Common myeloid progenitor, CD34-positive (primary cell): ENCODE measurements around the gene CACNA2D3.

Source experiments
- CTCF ChIA-PET: fragments of 350-600 bp; sonication (Branson Sonifier 250); formaldehyde crosslinking; loops from one replicate; lab custom pipeline; 2021; ENCODE audit warnings: antibody characterized with exemption; lab: Charles Lee
- POLR2A ChIA-PET: fragments of 350-600 bp; sonication (Branson Sonifier 250); formaldehyde crosslinking; loops from one replicate; lab custom pipeline; 2021; ENCODE audit warnings: antibody characterized with exemption; lab: Charles Lee
- DNase-seq, 3 donors: peaks; one replicate each; pipeline versions ENCODE4 v3.0.0 to v3.0.0-alpha.2; 2013
- H3K27ac ChIP-seq, 2 experiments: 1 replicate in 1 of 2; 2 replicates in 1 of 2; pipeline ENCODE4 v1.7.0; 2013; ENCODE audit warnings: inconsistent platforms in 2 of 2, low read length in 2 of 2, mild to moderate bottlenecking in 2 of 2, low read depth in 1 of 2, moderate library complexity in 1 of 2; ENCODE audit not compliant: severe bottlenecking in 2 of 2, insufficient read depth in 1 of 2, poor library complexity in 1 of 2
- H3K27me3 ChIP-seq, 5 experiments: replicated peaks in 2 of 5; 1 replicate in 3 of 5; 2 replicates in 2 of 5; pipeline versions ENCODE4 v1.6.1 to v1.7.0; 2013; ENCODE audit warnings: low read length in 4 of 5, mild to moderate bottlenecking in 2 of 5, moderate library complexity in 2 of 5, inconsistent platforms in 1 of 5; ENCODE audit not compliant: insufficient read depth in 5 of 5, control insufficient read depth in 4 of 5
- H3K36me3 ChIP-seq, 4 experiments: 1 replicate in 2 of 4; 2 replicates in 2 of 4; pipeline versions ENCODE4 v1.6.1 to v1.7.0; 2013; ENCODE audit warnings: low read length in 3 of 4, control low read depth in 1 of 4, mild to moderate bottlenecking in 1 of 4; ENCODE audit not compliant: control insufficient read depth in 4 of 4, insufficient read depth in 4 of 4
- H3K4me1 ChIP-seq, 4 experiments: 1 replicate in 3 of 4; 2 replicates in 1 of 4; pipeline versions ENCODE4 v1.6.1 to v1.7.1; 2013; ENCODE audit warnings: low read length in 3 of 4, mild to moderate bottlenecking in 3 of 4, control low read depth in 1 of 4, inconsistent platforms in 1 of 4, moderate library complexity in 1 of 4; ENCODE audit not compliant: control insufficient read depth in 4 of 4, insufficient read depth in 4 of 4; ENCODE audit errors: control extremely low read depth in 1 of 4
- H3K4me3 ChIP-seq, 7 experiments: 1 replicate in 4 of 7; 2 replicates in 3 of 7; pipeline versions ENCODE4 v1.5.1 to v1.7.0; 2013; ENCODE audit warnings: mild to moderate bottlenecking in 7 of 7, low read length in 6 of 7, moderate library complexity in 6 of 7, inconsistent platforms in 2 of 7, low read depth in 2 of 7, control low read depth in 1 of 7; ENCODE audit not compliant: insufficient read depth in 4 of 7, control insufficient read depth in 1 of 7; ENCODE audit errors: extremely low read depth in 1 of 7
- H3K9me3 ChIP-seq, 5 experiments: 1 replicate in 4 of 5; 2 replicates in 1 of 5; pipeline versions ENCODE4 v1.6.1 to v1.7.1; 2013; ENCODE audit warnings: low read length in 4 of 5, mild to moderate bottlenecking in 2 of 5, inconsistent platforms in 1 of 5, low read depth in 1 of 5, moderate library complexity in 1 of 5; ENCODE audit not compliant: control insufficient read depth in 4 of 5, insufficient read depth in 2 of 5; ENCODE audit errors: control extremely low read depth in 1 of 5
- WGBS: methylation state at CpG from one replicate; pipeline ENCODE4 v1.1.5; 2013; ENCODE audit not compliant: insufficient coverage; 5-methylcytosine and 5-hydroxymethylcytosine counted together

CACNA2D3 gene

DNA sequence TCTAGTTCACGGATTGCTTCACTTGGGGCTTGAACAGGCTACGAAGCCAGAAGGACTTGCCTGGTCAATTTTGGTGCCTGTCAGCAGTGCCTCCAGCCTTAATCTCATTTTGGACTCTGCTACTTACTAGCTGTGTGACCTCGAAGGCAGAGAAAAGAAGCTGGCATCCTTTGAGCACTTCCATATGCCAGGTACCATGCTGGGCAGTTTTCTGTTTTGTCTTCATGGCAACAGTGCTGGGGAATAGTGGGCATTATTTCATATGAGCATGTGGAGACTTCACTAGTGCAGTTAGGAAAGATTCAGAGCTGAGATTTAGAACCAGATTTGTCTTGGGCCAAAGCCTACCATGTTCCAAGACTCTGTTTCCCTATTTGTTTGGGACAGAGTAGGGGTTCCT is 713.3 kb downstream of the CACNA2D3 start:
- Histone ChIP-seq H3K27ac (no peak overlapping the region), H3K27me3 (peaks cover 0 to 3% (median 0%) of the 10 kb centered on the region in 5 experiments), H3K36me3 (no peaks in the 10 kb centered on the region), H3K4me1 (no peaks in the 10 kb centered on the region), H3K9me3 (peaks cover 0 to under 1% (median 0%) of the 10 kb centered on the region in 5 experiments), H3K4me3 (no peak overlapping the region)
- DNase-seq: no peak
- 92% methylated on average over 3 of the region's 3 CpGs for WGBS
- ChIA-PET CTCF (no interaction called here), POLR2A (no interaction called here)

GRCh38 chr3:54836871-54837270 is 714.5 kb downstream of the CACNA2D3 start:
- Histone ChIP-seq H3K27ac (no peak overlapping the region), H3K9me3 (no peaks in the 10 kb centered on the region), H3K36me3 (no peaks in the 10 kb centered on the region), H3K4me1 (no peaks in the 10 kb centered on the region), H3K27me3 (peaks cover 0 to 3% (median 0%) of the 10 kb centered on the region in 5 experiments), H3K4me3 (no peak overlapping the region)
- POLR2A ChIA-PET: no interaction called here
- CTCF ChIA-PET: interaction anchor here (1.0 kb wide), 1 partner anchor 18 kb away, joined by 3 read pairs; no protein-coding TSS in a partner anchor
- DNase-seq: no peak
- WGBS: 82% methylated on average over 8 of the region's 8 CpGs

DNA sequence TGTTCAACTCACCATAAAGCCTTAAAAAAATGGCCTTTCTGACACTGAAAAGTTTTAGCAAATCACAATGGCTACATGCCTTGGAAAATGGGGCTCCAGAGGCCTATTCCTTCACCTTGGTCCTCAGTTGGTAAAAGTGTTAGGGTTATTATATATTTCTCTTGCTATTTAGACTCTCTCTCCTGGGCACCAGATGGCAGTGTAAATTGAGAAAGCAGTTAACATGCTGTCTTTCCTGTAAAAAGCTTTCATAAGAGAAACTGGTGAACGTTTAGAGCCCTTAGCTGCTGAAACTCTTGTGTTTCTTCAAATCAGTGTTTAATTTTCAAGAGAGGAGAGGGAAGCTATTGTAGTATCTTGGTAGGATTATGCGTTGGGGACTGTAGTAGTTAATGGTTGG is 715.6 kb downstream of the CACNA2D3 start:
- no peaks in the 10 kb centered on the region for H3K9me3 ChIP-seq
- ChIA-PET CTCF (no interaction called here), POLR2A (no interaction called here)

GRCh38 chr3:54841471-54841870 is 719.1 kb downstream of the CACNA2D3 start:
- POLR2A ChIA-PET: interaction anchor here (0.5 kb wide), 1 partner anchor 1496 kb away, joined by 4 read pairs; no protein-coding TSS in a partner anchor
- 89% methylated on average over 3 of the region's 4 CpGs for WGBS
- H3K4me1 ChIP-seq: no peaks in the 10 kb centered on the region
- H3K9me3 ChIP-seq: no peaks in the 10 kb centered on the region
- DNase-seq: no peak
- H3K27ac ChIP-seq: no peak overlapping the region
- H3K36me3 ChIP-seq: no peaks in the 10 kb centered on the region
- peaks cover 0 to 9% (median 4%) of the 10 kb centered on the region in 5 experiments for H3K27me3 ChIP-seq
- CTCF ChIA-PET: interaction anchor here (1.2 to 1.5 kb wide), 3 partner anchors 9 to 12 kb away, joined by 3 to 6 read pairs (median 4); no protein-coding TSS in a partner anchor
- H3K4me3 ChIP-seq: no peak overlapping the region

More for the DNA sequence above, 715.6 kb downstream of the CACNA2D3 start:
- Histone ChIP-seq H3K4me3 (no peak overlapping the region), H3K4me1 (no peaks in the 10 kb centered on the region), H3K36me3 (no peaks in the 10 kb centered on the region), H3K27me3 (peaks cover 0 to 3% (median 0%) of the 10 kb centered on the region in 5 experiments), H3K27ac (no peak overlapping the region)
- 67% methylated on average over 2 of the region's 2 CpGs for WGBS
- no peak for DNase-seq

DNA sequence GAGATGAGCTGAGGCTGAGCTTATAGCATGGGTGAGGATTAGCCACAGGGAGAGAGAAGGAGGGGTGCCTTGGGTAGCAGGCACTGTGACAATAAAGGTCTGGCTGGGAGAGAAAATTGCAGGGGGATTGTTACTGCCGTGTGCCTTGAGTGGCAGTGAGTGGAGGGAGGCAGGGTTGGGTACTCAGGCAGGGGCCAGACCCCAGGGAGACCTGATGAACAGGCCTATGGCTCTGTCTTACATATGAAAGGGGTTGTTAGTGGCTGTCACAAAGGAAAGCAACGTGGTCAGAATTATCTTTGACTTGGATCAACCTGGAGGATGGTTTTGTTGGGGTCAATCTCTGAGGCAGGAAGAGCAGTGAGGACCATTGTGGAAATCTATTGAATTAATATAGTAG is 721.0 kb downstream of the CACNA2D3 start:
- H3K27me3 ChIP-seq: peaks cover 0 to 9% (median 2%) of the 10 kb centered on the region in 5 experiments
- CTCF ChIA-PET: interaction anchor here (1.4 to 1.5 kb wide), 2 partner anchors 12 to 13 kb away, joined by 3 to 5 read pairs; no protein-coding TSS in a partner anchor
- POLR2A ChIA-PET: no interaction called here
- H3K9me3 ChIP-seq: no peaks in the 10 kb centered on the region
- no peak overlapping the region for H3K27ac ChIP-seq
- H3K4me1 ChIP-seq: no peaks in the 10 kb centered on the region
- no peaks in the 10 kb centered on the region for H3K36me3 ChIP-seq
- DNase-seq: no peak
- WGBS: 51% methylated on average over 2 of the region's 2 CpGs
- H3K4me3 ChIP-seq: no peak overlapping the region

GRCh38 chr3:54844211-54844610 is 721.9 kb downstream of the CACNA2D3 start:
- WGBS: 96% methylated on average over 3 of the region's 5 CpGs
- ChIA-PET POLR2A (no interaction called here), CTCF (no interaction called here)
- Histone ChIP-seq H3K27me3 (peaks cover 0 to 10% (median 2%) of the 10 kb centered on the region in 5 experiments), H3K36me3 (no peaks in the 10 kb centered on the region), H3K4me1 (no peaks in the 10 kb centered on the region), H3K9me3 (no peaks in the 10 kb centered on the region), H3K27ac (no peak overlapping the region), H3K4me3 (no peak overlapping the region)
- DNase-seq: no peak

GRCh38 chr3:54845011-54845410 is 722.7 kb downstream of the CACNA2D3 start:
- Histone ChIP-seq H3K4me1 (no peaks in the 10 kb centered on the region), H3K4me3 (no peak overlapping the region), H3K9me3 (no peaks in the 10 kb centered on the region), H3K27me3 (peaks cover 0 to 14% (median 2%) of the 10 kb centered on the region in 5 experiments), H3K27ac (no peak overlapping the region), H3K36me3 (no peaks in the 10 kb centered on the region)
- POLR2A ChIA-PET: no interaction called here
- no peak for DNase-seq
- 95% methylated on average over 3 of the region's 4 CpGs for WGBS
- CTCF ChIA-PET: no interaction called here
